ENCODE measurements around the gene LMO1. TPM values are rescaled to one million over a fixed set of nuclear protein-coding genes. Genes with fewer than 3 reads are reported as not detected.

Gene LMO1
- total RNA-seq, 1 experiment from 2014 or later = 0.27 TPM

DNA sequence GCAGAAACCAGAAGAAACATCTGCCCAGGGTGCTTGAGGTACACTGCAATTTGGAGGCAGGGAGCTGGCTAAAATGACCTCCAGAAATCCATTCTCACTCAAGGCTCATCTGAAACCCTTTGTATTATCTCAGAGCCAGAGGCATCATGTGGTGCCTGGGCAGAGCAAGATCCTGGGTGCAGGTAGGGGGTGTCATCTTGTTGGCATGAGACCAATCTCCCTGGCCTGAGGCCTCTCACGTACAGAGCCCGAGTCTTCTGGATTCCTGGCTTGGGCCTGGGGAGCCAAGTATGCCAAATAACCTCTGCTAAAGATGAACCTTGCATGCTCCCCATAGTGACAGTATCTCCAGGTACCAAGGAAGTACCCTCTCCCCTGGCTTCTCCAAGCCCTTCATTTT is 2.4 kb downstream of the LMO1 start (continued):
- TF ChIP-seq ZNF274 (IDR thresholded peaks at IDR 0.05; ENCODE audit: low read depth, low read length) = no peak
- TF ChIP-seq, protein P1, sequence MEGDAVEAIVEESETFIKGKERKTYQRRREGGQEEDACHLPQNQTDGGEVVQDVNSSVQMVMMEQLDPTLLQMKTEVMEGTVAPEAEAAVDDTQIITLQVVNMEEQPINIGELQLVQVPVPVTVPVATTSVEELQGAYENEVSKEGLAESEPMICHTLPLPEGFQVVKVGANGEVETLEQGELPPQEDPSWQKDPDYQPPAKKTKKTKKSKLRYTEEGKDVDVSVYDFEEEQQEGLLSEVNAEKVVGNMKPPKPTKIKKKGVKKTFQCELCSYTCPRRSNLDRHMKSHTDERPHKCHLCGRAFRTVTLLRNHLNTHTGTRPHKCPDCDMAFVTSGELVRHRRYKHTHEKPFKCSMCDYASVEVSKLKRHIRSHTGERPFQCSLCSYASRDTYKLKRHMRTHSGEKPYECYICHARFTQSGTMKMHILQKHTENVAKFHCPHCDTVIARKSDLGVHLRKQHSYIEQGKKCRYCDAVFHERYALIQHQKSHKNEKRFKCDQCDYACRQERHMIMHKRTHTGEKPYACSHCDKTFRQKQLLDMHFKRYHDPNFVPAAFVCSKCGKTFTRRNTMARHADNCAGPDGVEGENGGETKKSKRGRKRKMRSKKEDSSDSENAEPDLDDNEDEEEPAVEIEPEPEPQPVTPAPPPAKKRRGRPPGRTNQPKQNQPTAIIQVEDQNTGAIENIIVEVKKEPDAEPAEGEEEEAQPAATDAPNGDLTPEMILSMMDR (IDR thresholded peaks at IDR 0.05 in 2 of 3, conservative IDR thresholded peaks at IDR 0.05 in 1 of 3; ENCODE audit: borderline replicate concordance in 1 of 3, insufficient read depth in 1 of 3, low read depth in 2 of 3, low read length in 2 of 3) = no peak
- no peak for TF ChIP-seq RAD21 (IDR thresholded peaks at IDR 0.05; ENCODE audit: low read depth)
- no peak for TF ChIP-seq SP1 (IDR thresholded peaks at IDR 0.05; ENCODE audit: low read depth)
- TF ChIP-seq POLR2A (IDR thresholded peaks at IDR 0.05; ENCODE audit: borderline replicate concordance, extremely low read depth, insufficient read depth, insufficient read length) = no peak

DNA sequence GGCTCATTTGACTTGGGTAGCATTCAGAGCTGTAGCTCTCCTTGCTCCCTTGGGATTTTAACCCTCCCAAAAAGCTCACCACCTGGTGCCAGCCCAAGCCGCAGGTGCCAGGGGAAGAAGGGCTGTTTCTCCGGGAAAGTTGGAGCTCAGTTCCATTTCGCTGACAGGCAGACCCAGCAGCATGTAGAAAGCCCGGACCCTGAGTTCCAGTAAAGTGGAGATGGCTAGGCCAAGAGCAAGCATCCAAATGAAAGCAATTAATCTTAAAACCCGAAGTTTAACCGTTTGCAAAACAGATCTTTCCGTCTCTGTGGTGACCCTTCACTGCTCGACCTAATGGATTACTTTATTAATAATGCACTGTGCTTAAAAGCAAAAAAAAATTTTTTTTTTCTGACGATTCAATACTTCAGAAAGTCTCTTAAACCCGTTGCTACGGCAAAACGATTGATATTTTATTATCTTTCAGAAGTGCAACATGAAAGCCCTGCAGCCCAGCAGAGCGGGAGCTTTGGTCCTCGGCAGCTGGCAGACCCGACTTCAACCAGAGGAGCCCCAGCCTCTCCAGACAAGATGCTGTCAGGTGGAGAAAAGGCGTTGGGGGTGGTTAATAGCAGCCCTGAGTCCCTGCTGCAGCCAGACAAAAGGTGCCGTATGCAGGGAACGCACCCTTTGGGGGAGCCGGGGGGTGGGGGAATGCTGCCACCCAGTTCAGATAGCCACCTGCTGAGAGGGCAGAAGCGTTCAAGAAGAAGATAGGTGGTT is 3.3 kb downstream of the LMO1 start:
- no peak overlapping the region for H2AFZ ChIP-seq (ENCODE audit: low read depth, low read length, poor library complexity, severe bottlenecking)
- RAD21 ChIA-PET (ENCODE audit: low non-redundant PET in 1 of 2, low total read pairs in 2 of 2, uncharacterized antibody in 2 of 2, unreplicated experiment in 2 of 2) = no interaction called here
- no peaks in the 10 kb centered on the region for H3K27me3 ChIP-seq (ENCODE audit: insufficient read depth, low read length)
- ATAC-seq (no peak), DNase-seq (ENCODE audit: low read depth, low spot score) (no peak)
- no peak overlapping the region for H3K4me3 ChIP-seq (replicated peaks in 1 of 2; ENCODE audit: low read depth in 1 of 2, low read length in 2 of 2)
- H3K9ac ChIP-seq (ENCODE audit: low read length) = no peak overlapping the region
- H3K79me2 ChIP-seq (ENCODE audit: insufficient read depth, low read length) = no peaks in the 10 kb centered on the region
- TF ChIP-seq ZNF274 (IDR thresholded peaks at IDR 0.05; ENCODE audit: low read depth, low read length) (no peak), RAD21 (IDR thresholded peaks at IDR 0.05; ENCODE audit: low read depth) (no peak), CEBPB (IDR thresholded peaks at IDR 0.05; ENCODE audit: low read depth) (no peak), SRF (IDR thresholded peaks at IDR 0.05; ENCODE audit: low read depth) (no peak), POLR2A (IDR thresholded peaks at IDR 0.05; ENCODE audit: borderline replicate concordance, extremely low read depth, insufficient read depth, insufficient read length) (no peak), CBX3 (IDR thresholded peaks at IDR 0.05; ENCODE audit: low read depth) (no peak), EGR1 (IDR thresholded peaks at IDR 0.05; ENCODE audit: low read depth) (no peak), FOSL1 (IDR thresholded peaks at IDR 0.05; ENCODE audit: low read depth) (no peak), EZH2phosphoT487 (IDR thresholded peaks at IDR 0.05; ENCODE audit: borderline replicate concordance) (no peak), POLR2AphosphoS5 (IDR thresholded peaks at IDR 0.05; ENCODE audit: low read depth, low read length) (no peak), JUND (IDR thresholded peaks at IDR 0.05) (no peak), YY1 (IDR thresholded peaks at IDR 0.05; ENCODE audit: extremely low read depth, insufficient replicate concordance, low read depth, low read length) (no peak)
- TF ChIP-seq, protein P2, sequence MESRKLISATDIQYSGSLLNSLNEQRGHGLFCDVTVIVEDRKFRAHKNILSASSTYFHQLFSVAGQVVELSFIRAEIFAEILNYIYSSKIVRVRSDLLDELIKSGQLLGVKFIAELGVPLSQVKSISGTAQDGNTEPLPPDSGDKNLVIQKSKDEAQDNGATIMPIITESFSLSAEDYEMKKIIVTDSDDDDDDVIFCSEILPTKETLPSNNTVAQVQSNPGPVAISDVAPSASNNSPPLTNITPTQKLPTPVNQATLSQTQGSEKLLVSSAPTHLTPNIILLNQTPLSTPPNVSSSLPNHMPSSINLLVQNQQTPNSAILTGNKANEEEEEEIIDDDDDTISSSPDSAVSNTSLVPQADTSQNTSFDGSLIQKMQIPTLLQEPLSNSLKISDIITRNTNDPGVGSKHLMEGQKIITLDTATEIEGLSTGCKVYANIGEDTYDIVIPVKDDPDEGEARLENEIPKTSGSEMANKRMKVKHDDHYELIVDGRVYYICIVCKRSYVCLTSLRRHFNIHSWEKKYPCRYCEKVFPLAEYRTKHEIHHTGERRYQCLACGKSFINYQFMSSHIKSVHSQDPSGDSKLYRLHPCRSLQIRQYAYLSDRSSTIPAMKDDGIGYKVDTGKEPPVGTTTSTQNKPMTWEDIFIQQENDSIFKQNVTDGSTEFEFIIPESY (IDR thresholded peaks at IDR 0.05; ENCODE audit: extremely low read depth, insufficient replicate concordance, low read length) = no peak
- no TSS peak for BruUV-seq (replicated peaks)
- no peak overlapping the region for H3K27ac ChIP-seq (ENCODE audit: low read depth, low read length)
- H3K9me3 ChIP-seq (ENCODE audit: control insufficient read depth in 1 of 2, insufficient read depth in 1 of 2, low read depth in 1 of 2, low read length in 2 of 2) = no peaks in the 10 kb centered on the region
- H3K36me3 ChIP-seq (ENCODE audit: control insufficient read depth in 1 of 2, insufficient read depth in 2 of 2, low read length in 2 of 2) = no peaks in the 10 kb centered on the region
- POLR2A ChIA-PET = no interaction called here
- CTCF ChIA-PET = interaction anchor here (1.3 kb wide), 1 partner anchor 11 kb away, joined by 3 read pairs; no protein-coding TSS in a partner anchor
- no peak overlapping the region for H3K4me2 ChIP-seq (ENCODE audit: low read length)
- H3K4me1 ChIP-seq (ENCODE audit: control insufficient read depth in 1 of 2, insufficient read depth in 2 of 2, low read length in 2 of 2) = peaks cover 5 to 8% of the 10 kb centered on the region in 2 experiments; a peak in 2 of 4 replicates
- intact Hi-C loops (cut with micrococcal nuclease) = no loop called here
- no peaks in the 10 kb centered on the region for H3K9me2 ChIP-seq (ENCODE audit: insufficient read depth)
- H4K20me1 ChIP-seq (ENCODE audit: insufficient read depth) = no peaks in the 10 kb centered on the region

Measured in HCT116 (cell line).